HepG2 (cell line): Measurements from ENCODE around the gene UBB. TPM values are rescaled to one million over a fixed set of nuclear protein-coding genes. Genes with fewer than 3 reads are reported as not detected.

ENCODE experiments used
- DNMT1 ChIP-seq: sonication (generic); formaldehyde crosslinking; IDR thresholded peaks from 2 replicates; pipeline ENCODE4 v1.5.1; 2020; ENCODE audit warnings: mild to moderate bottlenecking, missing genetic modification reagents
- DPF2 ChIP-seq: sonication (generic); formaldehyde crosslinking; IDR thresholded peaks from 2 replicates; pipeline ENCODE4 v1.4.0; 2020; ENCODE audit warnings: mild to moderate bottlenecking, low read depth, missing genetic modification reagents, borderline replicate concordance
- GATAD1 ChIP-seq: IDR thresholded peaks from 2 replicates; pipeline ENCODE4 v1.6.1; 2016; ENCODE audit warnings: missing genetic modification reagents, missing compliant biosample characterization
- HNF4A ChIP-seq: sonication (generic); formaldehyde crosslinking; IDR thresholded peaks from 2 replicates; pipeline ENCODE4 v1.4.0; 2020; ENCODE audit warnings: missing genetic modification reagents
- KAT7 ChIP-seq: IDR thresholded peaks from 2 replicates; pipeline ENCODE4 v1.6.1; 2018; ENCODE audit warnings: borderline replicate concordance, missing compliant biosample characterization
- NFKB2 ChIP-seq: sonication (generic); formaldehyde crosslinking; IDR thresholded peaks from 2 replicates; pipeline ENCODE4 v1.4.0; 2020; ENCODE audit warnings: missing genetic modification reagents, borderline replicate concordance
- SOX6 ChIP-seq, 2 experiments: fragments of 450-650 bp in 1 of 2; sonication (generic) in 1 of 2; formaldehyde crosslinking in 1 of 2; IDR thresholded peaks; 2 replicates each; pipeline versions ENCODE4 v1.4.0 to v1.6.1; 2017 to 2020; ENCODE audit warnings: antibody characterized with exemption in 1 of 2, mild to moderate bottlenecking in 1 of 2, missing genetic modification reagents in 1 of 2
- TAF1 ChIP-seq: sonication (generic); formaldehyde crosslinking; IDR thresholded peaks from 2 replicates; pipeline ENCODE4 v1.4.0; 2020; ENCODE audit warnings: missing genetic modification reagents
- ZNF431 ChIP-seq: sonication (generic); formaldehyde crosslinking; IDR thresholded peaks from 2 replicates; pipeline ENCODE4 v1.9.0; 2022; ENCODE audit warnings: missing genetic modification reagents, low read depth, mild to moderate bottlenecking, borderline replicate concordance
- ZNF552 ChIP-seq: sonication (generic); formaldehyde crosslinking; IDR thresholded peaks from 2 replicates; pipeline ENCODE4 v1.9.0; 2022; ENCODE audit warnings: missing genetic modification reagents, mild to moderate bottlenecking, borderline replicate concordance
- ZSCAN31 ChIP-seq: sonication (generic); formaldehyde crosslinking; IDR thresholded peaks from 2 replicates; pipeline ENCODE4 v1.5.0; 2020; ENCODE audit warnings: low read depth, mild to moderate bottlenecking, missing genetic modification reagents
- polyA plus RNA-seq, 8 experiments: library from polyadenylated mRNA; depleted of rRNA in 3 of 8; stranded (reverse) in 7 of 8; unstranded in 1 of 8; fragments of >200 nt; fragmentation: Illumina TruSeq in 4 of 8; extraction: Trizol in 4 of 8; gene quantifications; 2 replicates each; pipeline versions ENCODE4 v1.2.1 to v1.2.3, GENCODE V29; 2011 to 2016; ENCODE audit warnings: low read depth in 4 of 8, missing spikeins in 1 of 8, mixed read lengths in 1 of 8; ENCODE audit not compliant: insufficient read depth in 1 of 8
- total RNA-seq, 5 experiments: library from RNA; depleted of rRNA; stranded (reverse); fragments of >200 nt; fragmentation: Illumina TruSeq; extraction: Trizol; gene quantifications; 2 replicates each; pipeline ENCODE4 v1.2.3, GENCODE V29; 2016; ENCODE audit warnings: low read depth in 1 of 5
- TF ChIP-seq, protein P1 (sequence below): sonication (generic); formaldehyde crosslinking; IDR thresholded peaks from 2 replicates; pipeline ENCODE4 v1.4.0; 2020; ENCODE audit warnings: missing genetic modification reagents
- TF ChIP-seq, protein P2 (sequence below): sonication (generic); formaldehyde crosslinking; conservative IDR thresholded peaks from 2 replicates; pipeline ENCODE4 v1.4.0; 2020; ENCODE audit warnings: missing genetic modification reagents
- TF ChIP-seq, protein P3 (sequence below): fragments of 450-650 bp; IDR thresholded peaks from 2 replicates; pipeline ENCODE4 v1.6.1; 2016

Gene UBB
- total and polyA plus RNA-seq, 2 of the 13 experiments (the other 11 are each of a cell fraction or from before 2014, with no cell fraction given), result 1,130 to 2,066 TPM

DNA sequence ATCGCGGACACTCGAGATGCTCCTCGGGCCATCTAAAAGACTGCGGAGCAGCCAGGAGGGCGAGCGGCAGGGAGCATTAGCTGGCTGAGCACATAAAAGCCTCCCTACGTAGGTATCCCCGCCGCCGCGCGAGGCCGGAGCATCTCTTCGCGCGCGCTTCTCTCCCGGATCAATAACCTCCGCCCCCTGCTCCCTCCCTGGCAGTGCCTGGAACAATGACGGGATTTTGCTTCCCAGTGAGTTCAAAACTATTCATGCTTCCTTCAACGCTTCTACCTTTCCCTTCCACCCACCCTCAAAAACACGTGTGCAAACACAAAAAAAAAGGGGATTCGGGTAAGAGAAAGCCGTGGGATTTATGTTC, 28.6 kb upstream of the UBB start (continued):
- TF ChIP-seq, protein P1, sequence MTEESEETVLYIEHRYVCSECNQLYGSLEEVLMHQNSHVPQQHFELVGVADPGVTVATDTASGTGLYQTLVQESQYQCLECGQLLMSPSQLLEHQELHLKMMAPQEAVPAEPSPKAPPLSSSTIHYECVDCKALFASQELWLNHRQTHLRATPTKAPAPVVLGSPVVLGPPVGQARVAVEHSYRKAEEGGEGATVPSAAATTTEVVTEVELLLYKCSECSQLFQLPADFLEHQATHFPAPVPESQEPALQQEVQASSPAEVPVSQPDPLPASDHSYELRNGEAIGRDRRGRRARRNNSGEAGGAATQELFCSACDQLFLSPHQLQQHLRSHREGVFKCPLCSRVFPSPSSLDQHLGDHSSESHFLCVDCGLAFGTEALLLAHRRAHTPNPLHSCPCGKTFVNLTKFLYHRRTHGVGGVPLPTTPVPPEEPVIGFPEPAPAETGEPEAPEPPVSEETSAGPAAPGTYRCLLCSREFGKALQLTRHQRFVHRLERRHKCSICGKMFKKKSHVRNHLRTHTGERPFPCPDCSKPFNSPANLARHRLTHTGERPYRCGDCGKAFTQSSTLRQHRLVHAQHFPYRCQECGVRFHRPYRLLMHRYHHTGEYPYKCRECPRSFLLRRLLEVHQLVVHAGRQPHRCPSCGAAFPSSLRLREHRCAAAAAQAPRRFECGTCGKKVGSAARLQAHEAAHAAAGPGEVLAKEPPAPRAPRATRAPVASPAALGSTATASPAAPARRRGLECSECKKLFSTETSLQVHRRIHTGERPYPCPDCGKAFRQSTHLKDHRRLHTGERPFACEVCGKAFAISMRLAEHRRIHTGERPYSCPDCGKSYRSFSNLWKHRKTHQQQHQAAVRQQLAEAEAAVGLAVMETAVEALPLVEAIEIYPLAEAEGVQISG (CRISPR knock-in tag), result 0 out of 2 replicates have a peak, but pooled peaks have one; percentile 38
- TF ChIP-seq SOX6 (IDR thresholded peaks at IDR 0.05) (no peak), SOX6 (CRISPR knock-in tag; IDR thresholded peaks at IDR 0.05) (peak; percentile 71), GATAD1 (no peak), KAT7 (peak; percentile 72; the same call in 1 of the 2 replicates), DNMT1 (CRISPR knock-in tag) (no peak), ZSCAN31 (CRISPR knock-in tag) (peak; percentile 64; the same call in 1 of the 2 replicates), DPF2 (CRISPR knock-in tag) (no peak), TAF1 (no peak; the same call in 1 of the 2 replicates), NFKB2 (0 out of 2 replicates have a peak, but pooled peaks have one; percentile 18), ZNF431 (CRISPR knock-in tag) (0 out of 2 replicates have a peak, but pooled peaks have one; percentile 21), HNF4A (peak; percentile 15; the same call in 1 of the 2 replicates), ZNF552 (CRISPR knock-in tag) (no peak)
- TF ChIP-seq, protein P2, sequence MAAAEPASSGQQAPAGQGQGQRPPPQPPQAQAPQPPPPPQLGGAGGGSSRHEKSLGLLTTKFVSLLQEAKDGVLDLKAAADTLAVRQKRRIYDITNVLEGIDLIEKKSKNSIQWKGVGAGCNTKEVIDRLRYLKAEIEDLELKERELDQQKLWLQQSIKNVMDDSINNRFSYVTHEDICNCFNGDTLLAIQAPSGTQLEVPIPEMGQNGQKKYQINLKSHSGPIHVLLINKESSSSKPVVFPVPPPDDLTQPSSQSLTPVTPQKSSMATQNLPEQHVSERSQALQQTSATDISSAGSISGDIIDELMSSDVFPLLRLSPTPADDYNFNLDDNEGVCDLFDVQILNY, result peak; percentile 82
- TF ChIP-seq, protein P3, sequence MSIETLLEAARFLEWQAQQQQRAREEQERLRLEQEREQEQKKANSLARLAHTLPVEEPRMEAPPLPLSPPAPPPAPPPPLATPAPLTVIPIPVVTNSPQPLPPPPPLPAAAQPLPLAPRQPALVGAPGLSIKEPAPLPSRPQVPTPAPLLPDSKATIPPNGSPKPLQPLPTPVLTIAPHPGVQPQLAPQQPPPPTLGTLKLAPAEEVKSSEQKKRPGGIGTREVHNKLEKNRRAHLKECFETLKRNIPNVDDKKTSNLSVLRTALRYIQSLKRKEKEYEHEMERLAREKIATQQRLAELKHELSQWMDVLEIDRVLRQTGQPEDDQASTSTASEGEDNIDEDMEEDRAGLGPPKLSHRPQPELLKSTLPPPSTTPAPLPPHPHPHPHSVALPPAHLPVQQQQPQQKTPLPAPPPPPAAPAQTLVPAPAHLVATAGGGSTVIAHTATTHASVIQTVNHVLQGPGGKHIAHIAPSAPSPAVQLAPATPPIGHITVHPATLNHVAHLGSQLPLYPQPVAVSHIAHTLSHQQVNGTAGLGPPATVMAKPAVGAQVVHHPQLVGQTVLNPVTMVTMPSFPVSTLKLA, result 0 out of 2 replicates have a peak, but pooled peaks have one; percentile 3
